HG03108 (cell line): ENCODE results near the gene PLXNA1.
A peak's percentile ranks its signal among the peaks of the same experiment; 100 is the strongest.

Source experiments
- ATAC-seq: cut with Tn5 transposase; IDR thresholded peaks from one replicate; pipeline ENCODE4 v1.9.1; 2021; ENCODE audit warnings: moderate library complexity; ENCODE audit not compliant: unreplicated experiment

The PLXNA1 gene

GRCh38 chr3:126964950-126965349 lies 18.0 kb upstream of the PLXNA1 start:
- ATAC-seq: no peak

GRCh38 chr3:126965526-126966080 lies 17.3 kb upstream of the PLXNA1 start:
- no peak for ATAC-seq

GRCh38 chr3:126967386-126967785 lies 15.5 kb upstream of the PLXNA1 start:
- no peak for ATAC-seq

GRCh38 chr3:126968391-126969390 lies 14.2 kb upstream of the PLXNA1 start:
- ATAC-seq: no peak

DNA sequence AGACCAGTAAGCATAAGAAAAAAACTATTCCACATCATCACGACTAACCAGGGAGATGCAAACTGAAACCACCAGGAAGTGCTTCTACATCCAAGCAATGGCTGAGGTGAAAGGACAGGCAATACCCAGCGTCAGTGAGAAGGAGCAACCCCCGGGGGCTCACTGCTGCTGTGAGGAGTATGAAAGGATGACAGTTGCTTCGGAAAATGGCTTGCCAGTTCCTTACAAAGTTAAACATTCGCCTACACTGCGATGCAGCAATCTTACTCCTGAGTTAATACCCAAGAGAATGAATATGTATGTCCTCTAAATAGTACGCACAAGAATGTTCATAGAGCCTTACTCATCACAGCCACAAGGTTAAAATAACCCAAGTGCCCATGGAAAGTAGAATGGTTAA lies 13.3 kb upstream of the PLXNA1 start:
- no peak for ATAC-seq

GRCh38 chr3:126970101-126970500 lies 12.8 kb upstream of the PLXNA1 start:
- no peak for ATAC-seq

- no peak for ATAC-seq
Measured at GRCh38 chr3:126970921-126971320, 12.0 kb upstream of the PLXNA1 start.

GRCh38 chr3:126971891-126972351 lies 11.0 kb upstream of the PLXNA1 start:
- no peak for ATAC-seq

- no peak for ATAC-seq
Measured at GRCh38 chr3:126972866-126973265, 10.0 kb upstream of the PLXNA1 start.

DNA sequence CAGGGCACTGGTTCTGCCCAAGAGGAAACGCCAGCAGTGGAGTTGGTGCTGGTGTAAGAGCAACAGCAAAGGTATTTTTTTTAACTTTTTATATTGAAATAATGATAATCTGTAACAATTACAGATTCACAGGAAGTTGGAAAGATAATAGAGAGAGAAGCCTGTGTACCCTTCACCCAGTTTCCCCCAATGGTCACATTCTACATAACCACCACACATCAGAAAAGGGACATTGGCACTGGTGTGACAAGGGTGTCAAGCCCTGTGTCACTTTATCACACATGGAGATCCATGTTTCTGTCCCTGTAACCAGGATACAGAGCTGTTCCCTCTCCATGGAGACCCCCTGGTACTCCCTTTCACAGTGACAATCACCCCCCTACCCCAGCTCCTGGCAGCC lies 9.1 kb upstream of the PLXNA1 start:
- no peak for ATAC-seq

GRCh38 chr3:126974756-126975155 lies 8.2 kb upstream of the PLXNA1 start:
- ATAC-seq: no peak

DNA sequence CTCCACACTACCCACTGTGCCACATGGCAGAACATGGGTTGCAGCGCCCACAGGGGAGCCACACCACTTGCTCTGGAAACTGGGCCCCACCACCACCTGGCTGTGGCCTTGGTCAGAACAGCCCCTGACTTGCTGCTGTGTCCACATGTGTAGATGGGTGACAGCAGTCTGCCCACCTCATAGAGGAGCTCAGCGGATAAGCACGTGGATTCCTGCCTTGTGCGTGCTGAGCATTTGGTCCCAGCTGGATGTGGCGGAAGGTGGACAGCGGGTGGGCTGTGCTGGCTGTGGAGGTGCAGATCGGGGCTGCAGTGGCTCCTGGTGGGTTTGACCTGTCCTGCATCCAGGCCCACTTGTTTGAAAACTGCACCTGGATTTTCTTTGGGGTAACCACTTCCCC lies 6.0 kb upstream of the PLXNA1 start:
- ATAC-seq: no peak

GRCh38 chr3:126977821-126978220 lies 5.1 kb upstream of the PLXNA1 start:
- ATAC-seq: no peak

GRCh38 chr3:126978291-126978690 lies 4.6 kb upstream of the PLXNA1 start:
- ATAC-seq: no peak

DNA sequence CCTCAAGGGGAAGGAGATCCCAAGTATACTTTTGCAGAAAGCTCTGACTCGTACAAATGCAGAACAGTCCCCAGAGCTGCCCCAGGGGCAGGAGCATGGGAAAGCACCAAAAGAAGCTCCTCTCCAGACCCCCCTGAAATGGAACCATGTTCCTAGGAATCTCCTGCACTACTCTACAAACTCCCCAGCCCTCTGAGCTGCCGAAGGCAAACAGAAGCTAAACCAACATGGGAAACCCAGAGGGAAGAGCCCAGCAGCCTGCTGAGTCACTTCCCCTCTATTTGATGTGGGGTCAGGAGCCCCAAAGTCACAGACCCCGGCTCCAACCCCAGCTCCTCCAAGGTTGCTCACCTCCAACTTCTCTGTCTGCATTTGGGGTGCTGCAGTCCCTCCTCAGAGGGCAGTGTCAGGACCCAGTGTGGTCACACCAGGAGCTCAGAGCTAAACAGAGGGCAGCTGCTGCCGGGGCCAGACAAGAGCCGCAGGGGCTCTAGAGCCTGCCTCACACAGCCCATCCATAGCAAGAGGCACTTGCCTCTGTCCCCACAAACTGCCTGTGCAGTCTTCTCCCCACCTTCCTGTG lies 3.8 kb upstream of the PLXNA1 start:
- ATAC-seq: no peak

DNA sequence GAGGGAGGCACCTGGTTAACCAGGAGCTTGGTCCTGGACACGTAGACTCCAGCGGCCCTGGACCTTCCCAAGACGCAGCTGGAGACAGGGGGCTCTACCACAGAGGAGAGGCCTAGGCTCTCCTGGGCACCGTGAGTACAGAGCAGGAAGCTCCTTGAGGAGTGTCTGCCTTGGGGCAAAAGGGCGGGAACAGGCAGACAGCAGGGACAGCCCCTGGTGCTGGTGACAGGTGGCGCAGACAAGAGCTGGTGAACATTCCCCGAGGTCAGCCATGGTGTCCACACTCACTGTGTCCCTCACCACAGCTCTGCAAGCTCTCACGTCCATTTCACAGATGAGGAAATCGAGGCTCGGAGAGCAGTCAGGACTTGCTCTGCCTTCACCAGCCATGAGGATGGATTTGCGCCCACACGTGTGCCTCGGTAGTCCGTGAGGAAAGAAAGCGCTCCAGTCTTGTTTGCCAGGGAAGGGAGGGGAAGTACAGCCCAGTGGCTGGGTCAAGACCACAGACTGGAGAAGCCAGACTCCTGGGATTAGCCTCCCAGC lies 2.6 kb upstream of the PLXNA1 start:
- ATAC-seq: no peak

- ATAC-seq: peak; percentile 29
Measured at GRCh38 chr3:126982126-126982470, 817 bp upstream of the PLXNA1 start.

DNA sequence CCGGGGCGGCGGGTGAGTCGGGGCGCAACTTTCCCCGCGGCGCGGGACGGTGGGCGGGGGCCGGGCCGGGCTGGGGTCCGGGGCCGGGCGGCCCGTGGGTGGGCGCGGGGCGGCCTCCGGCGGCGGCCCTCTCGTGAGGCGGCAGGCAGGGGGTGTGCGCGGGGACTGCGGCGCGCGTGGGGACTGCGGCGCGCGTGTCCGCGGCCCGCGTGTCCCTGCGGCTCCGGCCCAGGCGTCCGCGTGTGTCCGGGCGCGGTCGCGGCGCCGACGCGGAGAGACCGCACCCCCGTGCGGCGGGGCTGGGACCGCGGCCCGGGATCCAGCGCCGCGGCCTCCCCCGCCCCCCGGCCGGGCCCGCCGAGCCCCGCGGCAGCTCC lies 349 bp downstream of the PLXNA1 start:
- no peak for ATAC-seq

GRCh38 chr3:126983653-126984390 lies 907 bp downstream of the PLXNA1 start:
- no peak for ATAC-seq

DNA sequence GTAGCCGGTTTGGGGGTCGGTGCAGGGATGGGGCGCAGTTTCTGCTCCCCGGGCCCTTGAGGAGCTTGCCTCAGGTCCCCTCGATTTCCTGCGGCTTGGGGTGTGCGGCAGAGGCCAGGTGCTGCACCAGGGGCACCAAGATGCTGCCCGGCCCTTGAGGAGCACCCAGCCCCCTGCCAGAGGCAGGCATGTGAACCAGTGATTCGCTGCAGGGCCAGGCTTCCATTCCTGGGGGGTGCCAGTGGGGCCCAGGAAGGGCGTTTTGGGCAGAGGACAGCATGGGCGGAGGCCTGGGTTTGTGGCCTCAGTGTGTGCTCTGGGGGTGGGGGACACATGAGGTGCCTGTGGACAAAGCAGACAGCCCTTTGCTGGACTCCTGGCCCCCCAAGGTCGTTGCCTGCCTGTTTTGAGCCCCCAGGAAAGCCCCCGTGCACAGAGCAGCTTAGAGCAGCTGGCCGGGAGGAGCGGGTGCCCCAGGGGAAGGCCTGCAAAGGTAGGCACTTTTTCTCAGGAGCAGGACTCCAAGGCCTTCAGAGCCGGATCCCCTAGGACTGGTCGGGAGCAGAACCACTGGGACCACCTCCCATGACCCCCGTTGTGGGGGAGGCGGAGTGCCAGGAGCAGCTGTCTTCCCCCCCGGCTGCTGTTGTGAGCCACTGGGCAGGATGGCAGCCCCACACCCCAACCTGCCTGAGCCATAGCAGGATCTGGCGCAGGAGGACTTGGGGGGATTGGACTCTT lies 1.6 kb downstream of the PLXNA1 start:
- no peak for ATAC-seq
